Suppressor macrophage treated with lipopolysaccharide for 4 hours (primary cell): Measurements from ENCODE around the gene SEC16A.
"Not testable (repeated sequence)": the region's sequence is repeated elsewhere in the genome, so short reads cannot be mapped to it uniquely, and the experiment has no call there.

ENCODE experiments used
- DNase-seq: peaks from one replicate; pipeline ENCODE4 v3.0.0-alpha.2; 2020

SEC16A gene

GRCh38 chr9:136439481-136440408 lies 43.1 kb downstream of the SEC16A start, which contains the start of gene INPP5E:
TSS of gene INPP5E (minus strand) at chr9:136439845. CDS start at chr9:136439419, 426 bp downstream.
- DNase-seq: peak; percentile 87

GRCh38 chr9:136438548-136439480 lies 44.0 kb downstream of the SEC16A start:
- peak; percentile 15 for DNase-seq

- DNase-seq: no peak
Measured at GRCh38 chr9:136437839-136438547, 44.8 kb downstream of the SEC16A start.

- no peak for DNase-seq
Measured at GRCh38 chr9:136437430-136437829, 45.4 kb downstream of the SEC16A start.

- DNase-seq: no peak
Measured at GRCh38 chr9:136436055-136436634, 46.7 kb downstream of the SEC16A start.

GRCh38 chr9:136434580-136435169 lies 48.2 kb downstream of the SEC16A start:
- no peak for DNase-seq

GRCh38 chr9:136433849-136434579 lies 48.8 kb downstream of the SEC16A start:
- no peak for DNase-seq

GRCh38 chr9:136433043-136433715 lies 49.7 kb downstream of the SEC16A start:
- no peak for DNase-seq

- DNase-seq: no peak
Measured at GRCh38 chr9:136432591-136432990, 50.2 kb downstream of the SEC16A start.

- DNase-seq: no peak
Measured at GRCh38 chr9:136431782-136432350, 51.0 kb downstream of the SEC16A start.

- DNase-seq: no peak
Measured at GRCh38 chr9:136430588-136431234, 52.1 kb downstream of the SEC16A start.

- DNase-seq: no peak
Measured at GRCh38 chr9:136429683-136430491, 53.0 kb downstream of the SEC16A start.

GRCh38 chr9:136429075-136429628 lies 53.7 kb downstream of the SEC16A start:
- DNase-seq: no peak

- DNase-seq: no peak
Measured at GRCh38 chr9:136426787-136427186, 56.1 kb downstream of the SEC16A start.

GRCh38 chr9:136425367-136425766 lies 57.5 kb downstream of the SEC16A start:
- not testable (repeated sequence) for DNase-seq

GRCh38 chr9:136424750-136425362 lies 58.0 kb downstream of the SEC16A start:
- DNase-seq: no peak

- no peak for DNase-seq
Measured at GRCh38 chr9:136423432-136424146, 59.3 kb downstream of the SEC16A start.
